ENCODE results near the gene SMPD2.

Gene SMPD2

DNA sequence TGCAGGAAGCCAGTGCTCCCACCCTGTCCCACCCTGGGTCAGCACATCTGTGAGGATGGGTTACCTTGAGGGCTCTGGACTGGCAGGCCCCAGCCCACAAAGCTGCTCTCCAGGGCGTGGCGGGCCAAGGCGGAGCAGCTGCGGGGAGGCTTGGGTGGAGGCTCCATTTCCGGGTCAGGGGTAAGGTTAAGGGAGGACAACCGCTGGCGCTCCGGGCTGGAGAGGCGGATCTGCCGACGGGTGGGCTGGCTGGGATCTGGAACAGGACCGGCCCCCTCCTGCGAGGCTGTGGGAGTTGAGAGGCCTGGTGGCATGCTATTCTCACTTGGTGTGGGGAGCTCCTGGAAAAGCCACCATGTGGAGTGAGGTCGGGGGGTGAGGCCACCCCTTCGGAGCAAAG, 5.5 kb downstream of the SMPD2 start:
- TF ChIP-seq FOXM1 (IDR thresholded peaks at IDR 0.05; ENCODE audit: borderline replicate concordance, low read depth) (no peak), EGR1 (IDR thresholded peaks at IDR 0.05) (no peak), CEBPB (IDR thresholded peaks at IDR 0.05) (no peak), TEAD4 (IDR thresholded peaks at IDR 0.05) (no peak), EP300 (IDR thresholded peaks at IDR 0.05; ENCODE audit: borderline replicate concordance) (no peak), YY1 (IDR thresholded peaks at IDR 0.05; ENCODE audit: low read depth) (no peak), RAD21 (IDR thresholded peaks at IDR 0.05; ENCODE audit: low read depth) (no peak)

DNA sequence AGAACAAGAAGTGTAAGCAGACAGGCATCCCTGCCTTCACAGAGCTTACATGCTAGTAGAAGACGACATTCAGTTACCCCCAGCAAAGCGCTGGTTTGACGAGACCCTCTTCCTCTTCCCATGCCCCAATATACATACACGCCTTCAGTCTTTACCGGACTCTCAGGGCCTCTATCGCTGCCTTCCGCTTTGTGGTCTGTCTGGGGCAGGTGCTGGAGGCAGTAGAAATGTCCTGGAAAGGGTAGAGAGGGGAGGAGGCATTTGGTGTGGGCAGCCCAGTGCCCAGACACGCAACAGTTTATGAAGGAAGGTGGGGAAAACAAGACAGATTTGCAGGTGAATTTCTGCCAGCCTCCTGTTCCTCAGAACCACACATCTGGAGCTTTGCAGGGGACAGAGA, 6.0 kb downstream of the SMPD2 start:
- TF ChIP-seq EP300 (IDR thresholded peaks at IDR 0.05; ENCODE audit: borderline replicate concordance): no peak
- TF ChIP-seq, protein P1, sequence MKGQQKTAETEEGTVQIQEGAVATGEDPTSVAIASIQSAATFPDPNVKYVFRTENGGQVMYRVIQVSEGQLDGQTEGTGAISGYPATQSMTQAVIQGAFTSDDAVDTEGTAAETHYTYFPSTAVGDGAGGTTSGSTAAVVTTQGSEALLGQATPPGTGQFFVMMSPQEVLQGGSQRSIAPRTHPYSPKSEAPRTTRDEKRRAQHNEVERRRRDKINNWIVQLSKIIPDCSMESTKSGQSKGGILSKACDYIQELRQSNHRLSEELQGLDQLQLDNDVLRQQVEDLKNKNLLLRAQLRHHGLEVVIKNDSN (IDR thresholded peaks at IDR 0.05): no peak
- no peak for TF ChIP-seq ZBTB7A (IDR thresholded peaks at IDR 0.05; ENCODE audit: low read depth)
- no peak for TF ChIP-seq TEAD4 (IDR thresholded peaks at IDR 0.05)
- no peak for TF ChIP-seq CREB1 (IDR thresholded peaks at IDR 0.05; ENCODE audit: low read depth)
- no peak for TF ChIP-seq YY1 (IDR thresholded peaks at IDR 0.05; ENCODE audit: low read depth)
- TF ChIP-seq RAD21 (IDR thresholded peaks at IDR 0.05; ENCODE audit: low read depth): no peak

DNA sequence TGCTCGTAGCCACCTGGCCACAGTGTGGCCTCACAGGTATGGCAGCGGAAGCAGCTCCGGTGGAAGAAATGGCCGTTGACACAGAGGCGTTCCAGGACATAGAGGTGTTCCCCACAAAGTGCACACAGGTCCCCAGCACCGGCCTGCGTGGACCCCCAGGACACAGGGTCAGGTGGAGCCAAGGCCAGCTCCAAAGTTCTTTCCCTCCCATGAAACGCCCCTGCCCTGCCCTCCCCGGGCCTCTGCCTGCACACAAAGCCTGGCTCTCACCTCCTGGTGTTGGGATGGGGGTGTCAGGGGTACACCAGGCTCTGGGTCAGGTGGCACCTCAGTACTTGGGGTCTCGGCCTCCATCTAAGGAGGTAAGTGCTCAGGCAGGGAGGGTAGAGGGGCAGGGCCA, 6.6 kb downstream of the SMPD2 start:
- TF ChIP-seq, protein P1 (IDR thresholded peaks at IDR 0.05): no peak
- TF ChIP-seq, protein P2, sequence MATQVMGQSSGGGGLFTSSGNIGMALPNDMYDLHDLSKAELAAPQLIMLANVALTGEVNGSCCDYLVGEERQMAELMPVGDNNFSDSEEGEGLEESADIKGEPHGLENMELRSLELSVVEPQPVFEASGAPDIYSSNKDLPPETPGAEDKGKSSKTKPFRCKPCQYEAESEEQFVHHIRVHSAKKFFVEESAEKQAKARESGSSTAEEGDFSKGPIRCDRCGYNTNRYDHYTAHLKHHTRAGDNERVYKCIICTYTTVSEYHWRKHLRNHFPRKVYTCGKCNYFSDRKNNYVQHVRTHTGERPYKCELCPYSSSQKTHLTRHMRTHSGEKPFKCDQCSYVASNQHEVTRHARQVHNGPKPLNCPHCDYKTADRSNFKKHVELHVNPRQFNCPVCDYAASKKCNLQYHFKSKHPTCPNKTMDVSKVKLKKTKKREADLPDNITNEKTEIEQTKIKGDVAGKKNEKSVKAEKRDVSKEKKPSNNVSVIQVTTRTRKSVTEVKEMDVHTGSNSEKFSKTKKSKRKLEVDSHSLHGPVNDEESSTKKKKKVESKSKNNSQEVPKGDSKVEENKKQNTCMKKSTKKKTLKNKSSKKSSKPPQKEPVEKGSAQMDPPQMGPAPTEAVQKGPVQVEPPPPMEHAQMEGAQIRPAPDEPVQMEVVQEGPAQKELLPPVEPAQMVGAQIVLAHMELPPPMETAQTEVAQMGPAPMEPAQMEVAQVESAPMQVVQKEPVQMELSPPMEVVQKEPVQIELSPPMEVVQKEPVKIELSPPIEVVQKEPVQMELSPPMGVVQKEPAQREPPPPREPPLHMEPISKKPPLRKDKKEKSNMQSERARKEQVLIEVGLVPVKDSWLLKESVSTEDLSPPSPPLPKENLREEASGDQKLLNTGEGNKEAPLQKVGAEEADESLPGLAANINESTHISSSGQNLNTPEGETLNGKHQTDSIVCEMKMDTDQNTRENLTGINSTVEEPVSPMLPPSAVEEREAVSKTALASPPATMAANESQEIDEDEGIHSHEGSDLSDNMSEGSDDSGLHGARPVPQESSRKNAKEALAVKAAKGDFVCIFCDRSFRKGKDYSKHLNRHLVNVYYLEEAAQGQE (IDR thresholded peaks at IDR 0.05; ENCODE audit: low read depth): no peak
- TF ChIP-seq, protein P3, sequence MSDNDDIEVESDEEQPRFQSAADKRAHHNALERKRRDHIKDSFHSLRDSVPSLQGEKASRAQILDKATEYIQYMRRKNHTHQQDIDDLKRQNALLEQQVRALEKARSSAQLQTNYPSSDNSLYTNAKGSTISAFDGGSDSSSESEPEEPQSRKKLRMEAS (IDR thresholded peaks at IDR 0.05): no peak
- no peak for TF ChIP-seq FOXM1 (IDR thresholded peaks at IDR 0.05; ENCODE audit: borderline replicate concordance, low read depth)
- no peak for TF ChIP-seq NFIC (IDR thresholded peaks at IDR 0.05)
- no peak for TF ChIP-seq TCF12 (IDR thresholded peaks at IDR 0.05; ENCODE audit: low read depth)
- TF ChIP-seq EGR1 (IDR thresholded peaks at IDR 0.05): no peak
- no peak for TF ChIP-seq CREB1 (IDR thresholded peaks at IDR 0.05; ENCODE audit: low read depth)
- no peak for TF ChIP-seq ZBTB7A (IDR thresholded peaks at IDR 0.05; ENCODE audit: low read depth)
- no peak for TF ChIP-seq TEAD4 (IDR thresholded peaks at IDR 0.05)
- no peak for TF ChIP-seq YY1 (IDR thresholded peaks at IDR 0.05; ENCODE audit: low read depth)
- no peak for TF ChIP-seq CEBPB (IDR thresholded peaks at IDR 0.05)
- no peak for TF ChIP-seq TAF1 (IDR thresholded peaks at IDR 0.05; ENCODE audit: low read depth)
- no peak for TF ChIP-seq EP300 (IDR thresholded peaks at IDR 0.05; ENCODE audit: borderline replicate concordance)

DNA sequence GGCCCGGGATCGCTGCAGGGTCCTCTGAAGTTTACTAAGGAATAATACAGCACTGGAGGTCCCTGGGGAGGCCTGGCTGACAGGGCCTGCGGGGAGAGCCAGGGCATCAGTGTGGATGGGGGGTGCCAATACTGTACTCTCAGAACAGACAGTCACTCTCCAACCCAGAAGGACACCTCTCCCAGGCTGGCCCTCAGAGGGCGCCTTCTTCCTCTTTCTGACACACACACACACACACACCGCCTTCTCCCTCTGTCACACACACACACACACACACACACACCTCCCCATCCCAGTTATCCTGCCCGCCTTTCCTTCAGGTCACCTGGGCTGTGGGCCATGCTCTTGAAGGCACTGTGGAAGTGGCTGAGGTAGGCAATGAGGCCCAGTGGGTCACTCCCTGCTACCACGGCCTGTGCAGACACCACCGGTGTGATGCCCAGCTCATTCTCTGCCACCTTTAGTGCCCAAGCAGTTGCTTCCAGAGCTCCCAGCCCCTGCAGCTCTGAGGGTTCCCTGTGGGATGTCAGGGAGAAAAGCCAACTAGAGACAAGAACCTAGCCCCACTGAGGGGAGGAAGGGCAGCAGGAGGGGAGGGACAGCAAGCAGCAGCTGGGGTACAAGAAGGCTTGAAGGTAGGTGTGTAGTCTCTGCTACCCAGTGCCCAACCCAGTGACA, 7.5 kb downstream of the SMPD2 start:
- TF ChIP-seq TCF12 (IDR thresholded peaks at IDR 0.05; ENCODE audit: low read depth): no peak
- no peak for TF ChIP-seq CREB1 (IDR thresholded peaks at IDR 0.05; ENCODE audit: low read depth)
- no peak for TF ChIP-seq ZBTB7A (IDR thresholded peaks at IDR 0.05; ENCODE audit: low read depth)
- no peak for TF ChIP-seq CEBPB (IDR thresholded peaks at IDR 0.05)
- no peak for TF ChIP-seq NFIC (IDR thresholded peaks at IDR 0.05)
- TF ChIP-seq TAF1 (IDR thresholded peaks at IDR 0.05; ENCODE audit: low read depth): no peak
- TF ChIP-seq, protein P3 (IDR thresholded peaks at IDR 0.05): no peak
- no peak for TF ChIP-seq FOXM1 (IDR thresholded peaks at IDR 0.05; ENCODE audit: borderline replicate concordance, low read depth)
- TF ChIP-seq, protein P2 (IDR thresholded peaks at IDR 0.05; ENCODE audit: low read depth): no peak
- TF ChIP-seq, protein P1 (IDR thresholded peaks at IDR 0.05): no peak
- no peak for TF ChIP-seq EP300 (IDR thresholded peaks at IDR 0.05; ENCODE audit: borderline replicate concordance)
- TF ChIP-seq EGR1 (IDR thresholded peaks at IDR 0.05): no peak
- TF ChIP-seq RAD21 (IDR thresholded peaks at IDR 0.05; ENCODE audit: low read depth): no peak
- TF ChIP-seq YY1 (IDR thresholded peaks at IDR 0.05; ENCODE audit: low read depth): no peak
- TF ChIP-seq TEAD4 (IDR thresholded peaks at IDR 0.05): no peak

DNA sequence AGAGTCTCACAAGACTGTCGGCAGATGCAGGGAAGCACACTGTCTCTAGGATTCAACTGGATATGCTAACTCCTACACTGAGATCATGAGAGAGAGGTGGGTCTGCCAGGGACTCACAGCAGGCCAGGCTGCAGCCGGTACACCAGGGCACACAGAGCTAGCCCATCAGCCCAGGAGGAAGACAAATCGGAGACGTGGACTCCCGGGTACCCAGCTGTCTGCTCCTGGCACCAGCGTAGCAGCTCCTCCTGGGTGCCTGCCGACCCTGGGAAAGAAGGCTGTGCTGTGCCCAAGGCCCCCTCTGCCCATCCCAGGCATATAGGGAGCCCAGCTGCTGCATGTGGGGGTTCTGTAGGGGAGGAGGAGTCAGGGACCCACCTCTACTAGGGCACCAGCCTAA, 8.1 kb downstream of the SMPD2 start:
- TF ChIP-seq EGR1 (IDR thresholded peaks at IDR 0.05) (no peak), NFIC (IDR thresholded peaks at IDR 0.05) (no peak), TAF1 (IDR thresholded peaks at IDR 0.05; ENCODE audit: low read depth) (no peak), TEAD4 (IDR thresholded peaks at IDR 0.05) (no peak), ZBTB7A (IDR thresholded peaks at IDR 0.05; ENCODE audit: low read depth) (no peak), CREB1 (IDR thresholded peaks at IDR 0.05; ENCODE audit: low read depth) (no peak), FOXM1 (IDR thresholded peaks at IDR 0.05; ENCODE audit: borderline replicate concordance, low read depth) (no peak), EP300 (IDR thresholded peaks at IDR 0.05; ENCODE audit: borderline replicate concordance) (no peak), RAD21 (IDR thresholded peaks at IDR 0.05; ENCODE audit: low read depth) (no peak), TCF12 (IDR thresholded peaks at IDR 0.05; ENCODE audit: low read depth) (no peak), YY1 (IDR thresholded peaks at IDR 0.05; ENCODE audit: low read depth) (no peak), CEBPB (IDR thresholded peaks at IDR 0.05) (no peak)
- TF ChIP-seq, protein P3 (IDR thresholded peaks at IDR 0.05): no peak
- TF ChIP-seq, protein P1 (IDR thresholded peaks at IDR 0.05): no peak
- TF ChIP-seq, protein P2 (IDR thresholded peaks at IDR 0.05; ENCODE audit: low read depth): no peak
